GM18526 (cell line): ENCODE data around the gene BMF.
A peak's percentile ranks its signal among the peaks of the same experiment; 100 is the strongest.

ENCODE experiments used
- POLR2A ChIP-seq: IDR thresholded peaks from 3 replicates; pipeline ENCODE4 v1.6.1; 2011; ENCODE audit not compliant: insufficient read length; ENCODE audit errors: extremely low read depth

BMF gene

DNA sequence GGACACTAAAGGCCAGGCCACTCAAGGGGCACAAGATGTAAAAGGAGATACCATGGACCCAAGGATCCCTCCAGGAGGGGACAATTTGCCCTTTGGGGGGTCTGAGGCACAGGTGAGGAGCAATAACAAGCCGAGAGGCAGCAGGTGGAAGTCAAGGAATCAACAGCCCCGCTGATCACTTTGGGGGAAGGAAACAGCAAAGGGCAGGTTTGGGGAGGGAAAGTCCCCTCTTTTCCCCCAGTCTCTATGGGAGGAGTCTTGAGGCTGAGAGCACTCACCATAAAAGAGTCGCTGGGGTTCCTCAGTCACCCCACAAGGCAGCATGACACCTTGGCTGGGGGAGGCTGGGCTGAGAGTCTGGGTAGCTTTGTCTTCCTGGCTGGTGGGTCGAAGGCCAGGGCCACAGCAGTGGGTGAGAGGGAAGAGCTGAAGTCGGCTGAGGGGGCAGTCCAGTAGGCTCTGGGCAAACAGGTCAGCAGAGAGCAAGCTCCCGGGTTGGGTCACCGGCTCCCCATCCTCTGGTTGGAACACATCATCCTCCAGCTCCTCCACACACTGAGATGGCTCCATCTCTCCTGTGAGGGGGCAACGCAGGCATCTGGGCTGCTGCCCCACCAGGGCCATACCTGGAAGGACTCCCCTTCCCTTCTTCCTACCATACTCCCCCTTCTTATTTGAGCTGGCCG, 3.0 kb downstream of the BMF start:
- peak; percentile 71 for TF ChIP-seq POLR2A

DNA sequence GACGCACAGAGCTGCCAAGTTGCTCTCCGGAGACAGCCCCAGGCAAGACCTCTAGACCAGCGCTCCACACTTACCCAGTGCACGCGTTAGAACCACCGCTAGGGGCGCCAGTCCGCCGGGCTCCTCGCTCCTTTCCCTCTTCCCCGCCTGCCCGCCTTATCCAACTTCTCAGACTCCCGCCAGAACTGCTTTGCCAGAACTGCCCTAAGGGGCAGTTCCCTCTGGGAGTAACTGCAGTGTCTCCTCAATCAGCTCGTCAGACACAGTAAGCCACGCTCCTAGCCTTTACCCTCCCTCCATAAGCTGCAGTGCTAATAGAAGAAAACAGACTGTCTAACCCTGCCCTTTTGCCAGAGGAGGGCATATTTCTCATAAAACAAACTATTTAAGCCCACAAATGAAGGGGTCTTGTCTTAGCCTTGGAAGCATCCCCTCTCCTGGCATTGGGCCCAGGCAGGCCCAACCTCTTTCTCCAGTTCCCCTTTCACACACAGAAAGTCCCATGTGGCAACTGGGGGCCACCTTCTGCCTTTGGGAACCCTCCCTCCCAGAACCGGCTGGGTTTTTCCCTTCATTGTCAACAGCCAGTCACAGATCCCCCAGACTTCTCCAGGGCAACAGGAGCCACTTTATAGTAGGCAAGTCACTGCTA, 3.7 kb downstream of the BMF start:
- no peak for TF ChIP-seq POLR2A

DNA sequence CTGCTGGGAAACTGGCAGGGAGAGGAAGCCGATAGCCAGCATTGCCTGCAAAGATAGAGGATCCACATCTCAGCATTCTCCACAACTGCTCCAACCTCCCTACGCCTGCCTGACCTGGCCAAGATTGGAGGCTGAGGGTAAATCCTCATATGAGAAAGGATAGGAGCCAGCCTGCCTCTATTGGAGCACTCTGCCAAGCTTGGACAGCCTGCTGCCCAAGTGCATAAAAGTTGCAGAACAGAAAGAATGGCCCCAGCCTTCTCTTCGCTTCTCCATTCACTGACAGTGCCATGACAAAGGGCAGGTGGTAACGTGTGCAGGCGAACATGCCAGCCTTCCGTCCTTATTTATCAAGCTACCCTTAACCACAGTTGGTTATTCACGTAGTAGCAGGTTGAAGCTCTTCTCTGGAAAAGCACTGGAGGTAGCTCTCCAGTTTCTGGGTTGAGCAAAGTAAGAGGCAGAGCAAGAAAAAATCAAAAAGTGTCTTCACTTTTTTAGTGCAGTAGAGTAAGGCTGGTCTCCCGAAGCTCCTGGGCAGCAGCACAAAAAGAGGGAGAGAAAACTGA, 4.3 kb downstream of the BMF start:
- no peak for TF ChIP-seq POLR2A

DNA sequence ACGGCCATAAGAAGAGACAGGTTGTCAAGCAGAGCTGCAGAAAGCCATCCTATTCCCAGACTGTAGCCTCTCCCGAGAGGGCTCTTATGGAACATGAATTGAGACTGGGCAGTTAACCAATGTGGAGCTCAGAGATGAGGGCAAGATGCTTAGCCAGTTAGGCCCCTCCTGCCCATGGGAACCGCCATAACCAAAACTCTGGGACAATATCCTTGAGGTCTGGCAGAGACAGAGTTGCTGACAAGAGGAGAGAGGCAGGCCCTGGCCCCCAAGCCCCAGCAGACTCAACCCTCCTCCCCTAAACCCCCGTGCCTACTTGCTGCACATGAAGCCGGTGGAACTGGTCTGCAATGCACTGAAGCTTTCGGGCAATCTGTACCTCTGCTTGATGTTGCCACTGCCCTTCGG, 4.8 kb downstream of the BMF start:
- TF ChIP-seq POLR2A = no peak

DNA sequence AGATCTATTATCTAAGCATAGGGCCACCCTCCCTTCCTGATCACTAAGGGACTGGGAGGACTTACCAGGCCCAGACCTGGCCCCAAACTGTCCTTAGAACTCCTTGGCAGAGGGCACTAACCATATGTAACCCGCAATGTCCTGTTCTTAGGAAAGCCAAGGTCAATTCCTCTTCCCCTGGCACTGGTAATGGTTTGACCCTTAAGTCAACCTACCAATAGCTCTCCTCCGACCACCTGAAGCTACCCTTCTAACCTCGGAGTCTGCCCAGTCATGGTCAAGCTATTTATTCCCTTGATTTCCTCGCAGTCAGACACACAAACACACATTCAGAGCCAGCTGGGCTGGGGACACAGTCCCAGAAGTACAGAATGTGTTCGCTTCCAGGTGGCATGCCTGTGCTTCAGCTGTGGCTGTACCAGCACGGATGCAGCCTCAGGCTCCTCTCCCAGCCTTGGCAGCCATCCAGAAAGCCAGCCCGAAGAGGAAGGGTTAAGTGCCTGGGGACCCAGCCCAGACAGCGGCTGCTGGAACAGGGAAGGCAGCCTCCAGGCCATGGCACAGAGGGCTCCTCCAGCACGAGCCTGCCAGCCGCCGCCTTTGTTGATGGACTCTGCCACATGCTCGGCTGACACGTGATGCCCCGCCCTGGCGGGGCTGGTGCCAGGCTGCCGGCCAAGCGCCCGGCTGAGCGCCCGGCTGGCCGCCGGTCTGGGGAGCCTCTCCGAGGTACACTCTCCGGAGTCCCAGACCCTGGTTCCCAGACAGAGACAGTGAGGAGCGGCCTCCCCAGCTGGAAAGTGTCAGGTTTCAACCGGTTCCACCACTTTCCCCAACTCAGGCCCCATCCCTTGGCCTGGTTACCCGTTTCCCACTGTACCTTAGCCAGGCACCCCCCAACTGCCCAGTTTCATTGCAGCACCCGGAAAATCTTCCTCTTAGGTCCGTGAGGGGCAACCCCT, 5.5 kb downstream of the BMF start:
- TF ChIP-seq POLR2A = no peak

DNA sequence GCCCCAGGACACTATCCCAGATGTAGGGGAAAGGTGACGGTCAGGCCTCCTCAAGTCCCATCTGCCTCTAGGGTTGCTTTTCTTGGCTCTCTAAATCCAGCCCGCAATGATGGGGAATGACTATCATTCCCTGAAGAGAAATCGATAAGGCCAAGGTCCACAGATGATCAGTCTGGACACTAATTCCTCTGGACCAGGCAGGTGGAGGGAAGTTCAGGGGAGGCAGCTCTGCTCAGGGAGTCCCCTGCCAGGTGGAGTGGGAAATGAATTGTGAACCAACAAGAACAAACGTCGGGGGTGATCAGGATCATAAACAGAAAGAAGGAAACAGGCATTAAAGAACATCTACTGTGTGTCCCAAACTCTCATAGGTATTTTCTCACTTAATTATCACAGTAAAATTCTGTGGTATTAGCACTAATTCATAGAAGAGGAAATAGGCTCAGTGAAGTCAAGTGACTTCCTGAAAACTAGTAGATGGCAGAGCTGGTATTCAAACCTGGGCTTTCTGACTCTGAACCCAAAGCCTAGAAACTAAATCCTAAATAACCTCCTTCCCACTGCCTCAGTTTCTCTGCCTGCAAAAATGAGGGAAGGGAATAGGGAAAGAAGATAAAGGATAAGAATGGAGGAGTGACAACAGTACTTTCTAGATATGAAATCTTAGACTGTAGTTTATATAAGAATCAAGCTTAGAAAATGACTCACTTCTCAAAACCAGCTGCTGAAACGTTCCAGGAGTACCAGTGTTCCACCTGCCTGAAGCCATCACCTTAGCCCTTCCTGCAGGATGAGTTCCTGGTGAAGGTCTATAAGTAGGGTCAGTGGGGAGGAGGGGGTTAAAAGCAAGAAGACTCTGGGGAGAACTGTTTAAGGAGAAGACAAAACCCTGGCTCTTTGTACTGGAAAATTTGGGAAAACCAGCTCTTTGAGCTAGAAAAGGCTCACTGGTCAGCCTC, 7.5 kb downstream of the BMF start:
- TF ChIP-seq POLR2A = no peak

DNA sequence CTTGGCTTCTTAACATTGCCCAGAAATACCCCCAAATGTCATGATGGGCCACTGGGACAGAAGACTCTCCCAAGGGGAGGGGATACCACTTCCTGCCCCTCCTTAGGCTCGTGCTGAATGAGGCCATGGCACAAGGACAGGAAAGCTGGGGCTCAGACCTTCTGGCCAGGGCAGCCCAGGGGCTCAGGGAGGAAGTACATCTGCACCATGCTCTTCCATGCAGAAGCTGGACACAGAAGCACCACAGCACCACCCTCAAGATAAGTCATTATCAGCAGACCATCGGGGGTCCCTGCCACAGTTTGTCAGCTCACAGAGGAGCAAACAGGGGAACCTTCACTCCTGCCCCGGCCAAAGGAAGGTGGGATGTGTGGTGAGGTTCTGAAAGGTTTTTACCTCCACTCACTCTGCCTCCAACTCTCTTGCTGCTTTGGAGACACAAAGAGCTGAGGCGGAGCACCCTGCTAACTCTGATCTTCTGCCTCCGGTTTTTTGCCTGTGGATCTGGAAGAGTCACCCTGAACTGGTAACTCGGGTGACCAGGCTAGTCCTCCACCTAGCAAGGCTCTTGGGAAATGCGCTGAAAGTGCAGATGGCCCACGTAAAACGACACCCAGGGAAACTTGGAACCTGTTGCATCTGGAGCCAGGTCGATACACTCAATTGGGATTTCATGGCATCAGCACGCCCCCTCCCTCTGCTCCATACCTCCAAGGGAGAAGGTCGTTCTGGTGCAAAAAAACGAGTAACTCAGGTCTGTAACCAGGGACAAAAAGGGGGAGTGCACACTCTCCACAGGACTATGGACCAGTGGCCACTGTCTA, 8.3 kb downstream of the BMF start:
- TF ChIP-seq POLR2A = no peak

DNA sequence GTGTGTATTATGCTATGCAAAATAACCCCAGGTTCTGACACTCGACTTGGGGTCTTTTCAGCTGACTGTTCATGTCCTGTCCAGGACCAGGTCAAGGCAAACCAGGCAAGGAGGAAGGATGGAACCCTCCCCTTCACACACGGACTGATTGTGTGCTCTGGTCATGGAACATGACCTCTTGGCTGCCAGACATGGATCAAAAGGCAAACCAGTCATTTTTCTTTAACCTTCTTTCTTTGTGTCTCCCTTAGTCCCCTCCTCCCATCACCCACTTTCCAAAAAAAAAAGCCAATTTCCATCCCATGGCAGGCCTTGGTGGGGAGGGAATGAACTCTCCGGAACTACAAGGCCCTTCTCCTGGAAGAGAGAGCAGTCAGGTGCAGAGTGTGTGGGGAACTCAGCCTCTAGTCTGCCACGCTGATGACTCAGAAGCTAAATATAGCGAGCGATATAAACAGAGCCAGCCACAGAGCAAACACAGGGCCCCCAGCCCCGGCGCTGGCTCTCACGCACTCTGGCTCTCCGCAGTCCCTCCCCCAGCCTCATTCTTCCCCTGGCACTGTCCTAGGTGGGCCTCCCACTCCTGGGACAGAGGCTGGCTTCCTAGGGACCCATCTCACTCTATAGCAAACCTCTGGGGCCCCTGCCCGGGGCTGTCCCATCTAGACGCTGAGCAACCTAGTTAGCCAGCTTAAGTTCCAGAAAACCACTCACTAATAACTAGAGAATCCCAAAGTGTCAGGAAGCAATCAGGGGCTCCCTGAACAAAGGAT, 10.0 kb downstream of the BMF start:
- TF ChIP-seq POLR2A = peak; percentile 49

DNA sequence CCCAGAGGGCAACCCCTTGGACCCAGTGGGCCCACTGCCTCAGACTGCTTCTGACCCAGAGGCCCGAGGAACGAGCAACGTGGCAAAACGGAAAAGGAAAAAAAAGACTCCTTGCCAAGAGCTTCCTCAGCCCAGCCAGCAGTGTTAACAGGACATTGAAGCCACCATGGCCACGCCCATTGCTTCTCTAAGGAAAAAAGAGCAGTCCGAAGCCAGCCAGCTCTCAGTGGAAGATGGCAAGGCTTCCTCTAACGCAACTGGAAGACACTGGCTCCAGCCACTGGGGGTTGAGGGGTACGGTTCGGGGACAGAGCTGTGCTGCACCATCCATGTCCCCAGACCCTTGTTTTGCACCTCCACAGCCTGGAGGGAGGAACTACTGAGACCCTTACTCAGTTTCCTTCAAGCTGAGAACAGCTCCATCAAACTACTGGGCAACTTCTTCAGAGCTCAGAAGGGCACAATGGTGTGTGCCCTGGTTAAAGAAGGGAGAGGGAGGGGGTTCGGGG, 10.7 kb downstream of the BMF start:
- no peak for TF ChIP-seq POLR2A

DNA sequence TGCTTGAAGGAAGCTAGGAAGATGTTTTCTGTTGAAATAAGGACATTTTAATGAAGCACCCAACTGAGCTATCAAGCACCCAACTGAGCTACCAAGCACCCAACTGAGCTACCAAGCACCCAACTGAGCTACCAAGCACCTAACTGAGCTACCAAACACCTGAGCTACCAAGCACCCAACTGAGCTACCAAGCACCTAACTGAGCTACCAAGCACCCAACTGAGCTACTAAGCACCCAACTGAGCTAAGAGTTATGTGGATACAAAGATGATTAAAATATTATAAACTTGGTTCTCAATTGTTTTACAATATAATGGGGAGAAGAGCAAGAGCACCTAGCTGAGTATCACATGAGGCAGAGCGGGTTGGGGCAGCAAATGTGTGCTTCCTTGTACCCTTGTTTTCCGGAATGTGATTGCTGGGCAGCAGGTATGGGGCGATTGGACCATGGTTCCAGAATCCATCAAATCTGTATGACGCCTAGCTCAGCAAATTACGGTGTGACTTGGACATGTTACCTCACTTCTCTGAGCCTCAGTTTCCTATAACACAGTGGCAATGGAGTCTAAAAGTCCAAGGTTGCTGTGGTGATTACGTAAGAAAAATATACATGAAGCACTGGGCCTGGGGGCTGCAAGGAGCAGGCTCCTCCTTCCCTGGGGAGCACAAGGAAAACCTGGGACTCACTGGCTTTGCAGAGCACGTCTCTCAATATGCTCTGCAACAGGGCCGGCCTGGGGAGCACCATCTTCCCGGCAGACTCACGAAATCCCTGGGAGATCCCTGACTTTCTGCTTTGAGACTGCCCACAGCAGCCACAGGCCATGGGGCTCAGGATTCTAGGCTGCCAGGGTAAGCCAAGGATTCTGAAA, 11.3 kb downstream of the BMF start:
- no peak for TF ChIP-seq POLR2A

DNA sequence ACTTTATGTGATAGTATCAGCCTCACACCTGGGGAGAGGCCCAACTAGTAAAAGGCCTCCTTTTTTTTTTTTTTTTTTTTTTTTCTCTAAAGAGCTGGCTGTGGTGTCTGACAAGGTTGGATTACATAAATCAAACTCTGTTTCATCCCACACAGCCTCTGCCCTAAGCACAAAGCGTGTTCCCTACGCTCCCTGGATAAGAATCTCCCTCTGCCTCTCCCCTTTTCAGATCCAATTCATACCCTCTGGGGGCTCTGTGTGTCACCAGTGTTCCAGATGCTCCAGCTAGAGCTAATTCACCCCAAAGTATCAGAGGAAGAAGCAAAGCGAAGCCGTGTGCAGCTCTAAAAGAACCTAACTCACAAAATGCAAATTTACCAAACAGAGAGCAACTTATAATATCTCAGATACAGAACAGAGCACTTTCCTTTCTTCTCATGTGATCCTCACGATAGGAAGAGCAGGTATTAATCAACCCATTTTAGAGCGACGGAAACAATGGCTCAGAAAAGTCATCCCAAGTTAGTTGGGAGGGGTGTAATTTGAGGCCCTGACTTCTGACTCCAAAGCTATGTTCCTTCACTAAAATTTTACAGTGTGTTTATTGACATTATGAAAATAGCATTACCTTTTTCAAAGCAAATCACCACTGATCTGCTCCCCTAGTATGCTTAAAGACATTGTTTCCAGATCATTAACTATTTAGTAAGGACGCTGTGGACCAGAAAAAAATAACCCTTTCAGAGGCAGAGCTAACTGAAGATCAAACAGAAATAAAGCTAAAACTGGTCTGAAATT, 12.4 kb downstream of the BMF start:
- TF ChIP-seq POLR2A = peak; percentile 32
